ENCODE data around the gene TTC13. TPM values are rescaled to one million over a fixed set of nuclear protein-coding genes. Genes with fewer than 3 reads are reported as not detected.

The TTC13 gene
- total RNA-seq, 1 experiment from 2014 or later, result 30.1 TPM

- CTCF ChIA-PET, result no interaction called here
- Histone ChIP-seq H3K9me3 (ENCODE audit: low read depth, low read length, poor library complexity, severe bottlenecking) (peaks cover 4% of the 10 kb centered on the region), H3K27ac (ENCODE audit: low read depth, low read length, poor library complexity, severe bottlenecking) (no peak overlapping the region), H3K36me3 (ENCODE audit: insufficient read depth, low read length, poor library complexity, severe bottlenecking) (no peaks in the 10 kb centered on the region), H3K4me1 (ENCODE audit: insufficient read depth, low read length, poor library complexity, severe bottlenecking) (no peaks in the 10 kb centered on the region), H3K4me3 (ENCODE audit: low read depth, low read length, poor library complexity, severe bottlenecking) (no peak overlapping the region), H3K27me3 (replicated peaks; ENCODE audit: insufficient read depth, low read depth, low read length, poor library complexity) (no peaks in the 10 kb centered on the region)
- intact Hi-C loops (cut with micrococcal nuclease; ENCODE audit: unreplicated experiment), result no loop called here
- POLR2A ChIA-PET (ENCODE audit: low non-redundant PET), result no interaction called here
- TF ChIP-seq EZH2 (IDR thresholded peaks at IDR 0.05; ENCODE audit: borderline replicate concordance, low read depth, low read length, poor library complexity, severe bottlenecking), result no peak
- no peak for TF ChIP-seq CTCF (conservative IDR thresholded peaks at IDR 0.05; ENCODE audit: low read depth, low read length)
- BruUV-seq (replicated peaks), result no TSS peak
- no peak for DNase-seq (ENCODE audit: low spot score)
Observed at GRCh38 chr1:230883967-230884366, 94.7 kb downstream of the TTC13 start.

GRCh38 chr1:230879778-230880177, 98.9 kb downstream of the TTC13 start:
- CTCF ChIA-PET, result no interaction called here
- no TSS peak for BruUV-seq (replicated peaks)

GRCh38 chr1:230878591-230878990, 100.1 kb downstream of the TTC13 start:
- ChIA-PET POLR2A (ENCODE audit: low non-redundant PET) (no interaction called here), CTCF (no interaction called here)
- no TSS peak for BruUV-seq (replicated peaks)
- H3K27me3 ChIP-seq (replicated peaks; ENCODE audit: insufficient read depth, low read depth, low read length, poor library complexity), result no peaks in the 10 kb centered on the region
- no peak overlapping the region for H3K4me3 ChIP-seq (ENCODE audit: low read depth, low read length, poor library complexity, severe bottlenecking)
- DNase-seq (ENCODE audit: low spot score), result peak; percentile 35
- H3K36me3 ChIP-seq (ENCODE audit: insufficient read depth, low read length, poor library complexity, severe bottlenecking), result no peaks in the 10 kb centered on the region
- H3K27ac ChIP-seq (ENCODE audit: low read depth, low read length, poor library complexity, severe bottlenecking), result no peak overlapping the region
- peaks cover 6% of the 10 kb centered on the region for H3K4me1 ChIP-seq (ENCODE audit: insufficient read depth, low read length, poor library complexity, severe bottlenecking)
- intact Hi-C loops (cut with micrococcal nuclease; ENCODE audit: unreplicated experiment), result no loop called here
- no peaks in the 10 kb centered on the region for H3K9me3 ChIP-seq (ENCODE audit: low read depth, low read length, poor library complexity, severe bottlenecking)
- TF ChIP-seq EZH2 (IDR thresholded peaks at IDR 0.05; ENCODE audit: borderline replicate concordance, low read depth, low read length, poor library complexity, severe bottlenecking) (no peak), CTCF (conservative IDR thresholded peaks at IDR 0.05; ENCODE audit: low read depth, low read length) (no peak)

More at GRCh38 chr1:230879778-230880177, 98.9 kb downstream of the TTC13 start:
- H3K36me3 ChIP-seq (ENCODE audit: insufficient read depth, low read length, poor library complexity, severe bottlenecking), result no peaks in the 10 kb centered on the region
- no peak for TF ChIP-seq EZH2 (IDR thresholded peaks at IDR 0.05; ENCODE audit: borderline replicate concordance, low read depth, low read length, poor library complexity, severe bottlenecking)
- no peak for TF ChIP-seq CTCF (conservative IDR thresholded peaks at IDR 0.05; ENCODE audit: low read depth, low read length)
- H3K27ac ChIP-seq (ENCODE audit: low read depth, low read length, poor library complexity, severe bottlenecking), result no peak overlapping the region
- intact Hi-C loops (cut with micrococcal nuclease; ENCODE audit: unreplicated experiment), result no loop called here
- H3K9me3 ChIP-seq (ENCODE audit: low read depth, low read length, poor library complexity, severe bottlenecking), result peaks cover 4% of the 10 kb centered on the region
- POLR2A ChIA-PET (ENCODE audit: low non-redundant PET), result no interaction called here
- H3K27me3 ChIP-seq (replicated peaks; ENCODE audit: insufficient read depth, low read depth, low read length, poor library complexity), result no peaks in the 10 kb centered on the region
- H3K4me3 ChIP-seq (ENCODE audit: low read depth, low read length, poor library complexity, severe bottlenecking), result no peak overlapping the region
- no peak for DNase-seq (ENCODE audit: low spot score)
- peaks cover 6% of the 10 kb centered on the region for H3K4me1 ChIP-seq (ENCODE audit: insufficient read depth, low read length, poor library complexity, severe bottlenecking)
